ENCODE data around the gene CHN1.

CHN1 gene

GRCh38 chr2:174798801-174799200, 206.4 kb downstream of the CHN1 start:
- H3K4me3 ChIP-seq (ENCODE audit: low read length): no peak overlapping the region
- TF ChIP-seq CTCF (IDR thresholded peaks at IDR 0.05; ENCODE audit: insufficient read depth, low read depth, low read length, missing control alignments): no peak
- DNase-seq (ENCODE audit: low read depth): no peak

GRCh38 chr2:174797781-174798276, 207.4 kb downstream of the CHN1 start:
- no peak for DNase-seq (ENCODE audit: low read depth)

GRCh38 chr2:174796319-174796771, 208.8 kb downstream of the CHN1 start:
- DNase-seq (ENCODE audit: low read depth): no peak
- TF ChIP-seq CTCF (IDR thresholded peaks at IDR 0.05; ENCODE audit: insufficient read depth, low read depth, low read length, missing control alignments): no peak

More at GRCh38 chr2:174797781-174798276, 207.4 kb downstream of the CHN1 start:
- no peak overlapping the region for H3K4me3 ChIP-seq (ENCODE audit: low read length)
- no peak for TF ChIP-seq CTCF (IDR thresholded peaks at IDR 0.05; ENCODE audit: insufficient read depth, low read depth, low read length, missing control alignments)

GRCh38 chr2:174794851-174795374, 210.3 kb downstream of the CHN1 start:
- TF ChIP-seq CTCF (IDR thresholded peaks at IDR 0.05; ENCODE audit: insufficient read depth, low read depth, low read length, missing control alignments): no peak
- no peak overlapping the region for H3K4me3 ChIP-seq (ENCODE audit: low read length)
- DNase-seq (ENCODE audit: low read depth): no peak

More at GRCh38 chr2:174796319-174796771, 208.8 kb downstream of the CHN1 start:
- no peak overlapping the region for H3K4me3 ChIP-seq (ENCODE audit: low read length)

GRCh38 chr2:174792309-174793025, 212.7 kb downstream of the CHN1 start:
- no peak overlapping the region for H3K4me3 ChIP-seq (ENCODE audit: low read length)
- peak; percentile 17 for DNase-seq (ENCODE audit: low read depth)
- TF ChIP-seq CTCF (IDR thresholded peaks at IDR 0.05; ENCODE audit: insufficient read depth, low read depth, low read length, missing control alignments): no peak

GRCh38 chr2:174791746-174792280, 213.4 kb downstream of the CHN1 start:
- TF ChIP-seq CTCF (IDR thresholded peaks at IDR 0.05; ENCODE audit: insufficient read depth, low read depth, low read length, missing control alignments): no peak
- H3K4me3 ChIP-seq (ENCODE audit: low read length): no peak overlapping the region
- DNase-seq (ENCODE audit: low read depth): no peak
